Right lobe of liver (tissue), 4 donors: Measurements from ENCODE around the gene SEMA4A.

Experiments used
- POLR2A ChIP-seq: fragments of 450-650 bp; IDR thresholded peaks from one replicate; pipeline ENCODE4 v1.6.1; 2017; ENCODE audit warnings: antibody characterized with exemption, mild to moderate bottlenecking
- TF ChIP-seq, protein P1 (sequence below), 4 donors: fragments of 200-600 bp in 3 of 4; fragments of 450-650 bp in 1 of 4; IDR thresholded peaks; one replicate each; pipeline versions ENCODE4 v1.5.1 to v1.8.0; 2016 to 2022; ENCODE audit warnings: antibody characterized with exemption in 4 of 4, mild to moderate bottlenecking in 2 of 4
- donor health status: DM: no; HTN: no; CAD: no.
- donor health status: DM: no; HTN: no; CAD: no.
- donor health status: DM: no; HTN: yes; CAD: no.

DNA sequence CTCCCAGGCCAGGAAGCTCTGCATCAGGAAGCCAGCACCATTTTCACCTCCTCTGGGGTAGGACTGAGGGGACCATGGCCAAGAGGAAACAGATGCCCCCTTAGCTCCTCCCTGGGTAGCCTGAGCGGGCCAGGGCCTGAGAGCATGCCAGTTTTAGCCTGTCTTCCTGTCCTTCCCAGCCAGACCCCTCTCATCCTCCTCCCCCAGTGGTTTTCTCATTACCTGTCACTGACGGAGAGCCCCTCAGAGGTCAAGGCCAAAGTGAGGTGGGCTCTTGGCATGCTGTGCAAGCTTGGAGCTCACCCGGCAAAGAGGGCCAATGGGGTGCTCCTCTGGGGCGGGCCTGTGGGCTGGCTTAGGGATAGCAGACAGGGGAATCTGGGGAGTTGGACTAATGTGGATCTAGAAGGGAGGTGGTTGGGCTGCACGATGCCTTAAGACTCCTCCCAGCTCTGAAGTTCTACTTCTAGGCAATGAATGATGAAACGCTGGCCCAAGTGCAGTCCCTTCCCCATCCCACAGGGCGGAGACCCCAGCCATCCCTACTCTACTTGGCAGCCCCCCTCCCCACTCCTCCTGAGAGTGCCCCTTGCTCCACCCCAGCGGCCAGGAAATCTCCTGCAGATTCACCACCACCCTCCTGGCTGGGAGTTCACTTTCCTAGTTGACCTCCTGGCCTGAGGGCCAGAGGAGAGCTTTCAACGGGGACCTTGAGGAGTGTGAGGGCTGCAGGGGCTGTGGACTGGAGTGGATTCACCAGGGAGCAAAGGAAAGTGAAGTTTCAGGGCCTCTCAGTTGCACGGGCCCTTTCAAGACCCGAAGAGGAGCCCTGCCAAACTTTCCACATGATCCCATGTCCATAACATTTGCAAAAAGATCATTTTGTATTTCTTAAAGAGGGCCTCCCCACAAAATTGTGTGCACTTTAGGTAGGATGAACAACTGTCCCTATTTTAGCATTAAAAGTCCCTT, 48.2 kb upstream of the SEMA4A start:
- TF ChIP-seq POLR2A: no peak
- TF ChIP-seq, protein P1, sequence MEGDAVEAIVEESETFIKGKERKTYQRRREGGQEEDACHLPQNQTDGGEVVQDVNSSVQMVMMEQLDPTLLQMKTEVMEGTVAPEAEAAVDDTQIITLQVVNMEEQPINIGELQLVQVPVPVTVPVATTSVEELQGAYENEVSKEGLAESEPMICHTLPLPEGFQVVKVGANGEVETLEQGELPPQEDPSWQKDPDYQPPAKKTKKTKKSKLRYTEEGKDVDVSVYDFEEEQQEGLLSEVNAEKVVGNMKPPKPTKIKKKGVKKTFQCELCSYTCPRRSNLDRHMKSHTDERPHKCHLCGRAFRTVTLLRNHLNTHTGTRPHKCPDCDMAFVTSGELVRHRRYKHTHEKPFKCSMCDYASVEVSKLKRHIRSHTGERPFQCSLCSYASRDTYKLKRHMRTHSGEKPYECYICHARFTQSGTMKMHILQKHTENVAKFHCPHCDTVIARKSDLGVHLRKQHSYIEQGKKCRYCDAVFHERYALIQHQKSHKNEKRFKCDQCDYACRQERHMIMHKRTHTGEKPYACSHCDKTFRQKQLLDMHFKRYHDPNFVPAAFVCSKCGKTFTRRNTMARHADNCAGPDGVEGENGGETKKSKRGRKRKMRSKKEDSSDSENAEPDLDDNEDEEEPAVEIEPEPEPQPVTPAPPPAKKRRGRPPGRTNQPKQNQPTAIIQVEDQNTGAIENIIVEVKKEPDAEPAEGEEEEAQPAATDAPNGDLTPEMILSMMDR (IDR thresholded peaks at IDR 0.05): no peak
